Stimulated activated CD4-positive, alpha-beta T cell treated with anti-CD3 and anti-CD28 coated beads, Interleukin-12 subunit alpha, Interleukin-12 subunit beta, amount 100 ng/mL, for 48 hours (primary cell): ENCODE results near the gene LBX1.

ENCODE experiments used
- DNase-seq, 3 donors: peaks; one replicate each; pipeline ENCODE4 v3.0.0-alpha.2; 2020; ENCODE audit warnings: low read depth in 2 of 3, low spot score in 1 of 3

Gene LBX1

DNA sequence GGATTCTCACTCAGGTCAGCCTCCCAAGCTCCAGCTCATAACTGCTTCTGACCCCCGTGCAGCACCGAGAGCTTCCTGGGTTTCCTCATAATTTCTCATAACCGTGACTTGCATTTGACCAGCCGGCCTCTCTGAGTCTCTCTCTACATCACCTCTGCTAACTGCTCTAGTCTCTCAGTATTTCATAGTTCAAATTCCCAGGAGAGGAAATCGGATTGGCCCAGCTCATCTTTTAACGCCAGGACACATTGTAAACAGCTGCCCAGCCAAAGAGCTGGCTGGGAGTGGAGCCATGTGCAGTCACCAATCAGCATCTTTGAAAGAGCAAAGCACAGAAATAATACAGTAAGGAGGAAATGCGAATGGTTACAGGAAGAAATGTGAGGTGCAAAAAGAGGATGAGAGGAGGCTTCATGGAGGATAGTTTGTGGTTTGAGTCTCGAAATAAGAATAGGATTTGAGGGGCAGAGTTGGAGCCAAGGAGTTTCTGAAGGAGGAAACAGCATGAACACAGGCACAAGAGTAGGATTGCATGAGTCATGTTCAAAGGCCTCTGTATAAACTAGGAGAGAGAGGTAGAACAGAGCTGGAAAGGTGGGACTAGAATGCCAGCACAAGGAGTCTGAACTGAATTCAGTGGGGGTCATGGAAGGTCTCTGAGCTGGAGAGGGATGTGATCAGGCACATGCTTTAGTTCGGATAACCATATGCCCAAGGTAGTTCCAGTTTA, 15.2 kb upstream of the LBX1 start:
- no peak for DNase-seq

DNA sequence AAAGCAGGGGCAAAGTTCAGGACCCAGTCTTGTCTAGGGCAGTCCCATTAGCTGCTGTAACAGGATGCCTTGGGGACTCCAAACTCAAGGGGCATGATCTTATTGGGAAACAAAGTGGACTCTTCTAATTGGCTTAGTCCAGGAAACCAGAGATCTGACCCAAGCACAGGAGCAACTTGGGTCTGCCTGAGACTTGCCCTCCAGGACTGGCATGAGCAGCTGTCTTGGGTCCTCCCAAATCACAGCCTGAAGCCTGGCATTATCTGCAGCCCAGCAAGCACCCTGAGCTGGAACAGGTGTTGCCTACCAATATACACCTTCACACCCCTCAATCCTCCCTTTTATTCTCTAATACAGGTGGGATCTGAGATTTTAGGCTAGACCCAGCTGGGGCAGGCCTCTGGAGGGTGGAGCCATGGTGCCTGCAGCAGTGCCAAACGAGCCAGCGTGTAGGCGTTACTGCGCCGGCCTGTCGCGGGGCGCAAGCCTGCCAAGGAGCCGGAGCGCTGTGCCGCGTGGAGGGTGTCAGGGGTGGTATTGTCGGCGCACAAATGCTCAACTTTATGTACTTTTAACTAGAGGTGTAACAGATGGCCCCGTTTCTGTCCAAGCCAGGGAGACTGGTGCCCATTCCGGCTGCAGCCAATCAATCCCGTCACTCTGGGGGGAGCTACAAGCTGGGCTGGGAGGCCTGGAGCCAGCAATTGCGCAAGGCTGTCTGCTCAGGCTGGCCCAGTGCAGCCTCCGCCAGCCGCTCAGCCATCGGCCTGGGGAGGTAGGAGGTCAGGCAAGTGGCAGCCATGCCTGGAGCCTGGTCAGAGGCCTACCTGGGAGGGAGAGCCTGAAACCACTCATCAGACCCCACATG, 12.8 kb upstream of the LBX1 start:
- no peak for DNase-seq

DNA sequence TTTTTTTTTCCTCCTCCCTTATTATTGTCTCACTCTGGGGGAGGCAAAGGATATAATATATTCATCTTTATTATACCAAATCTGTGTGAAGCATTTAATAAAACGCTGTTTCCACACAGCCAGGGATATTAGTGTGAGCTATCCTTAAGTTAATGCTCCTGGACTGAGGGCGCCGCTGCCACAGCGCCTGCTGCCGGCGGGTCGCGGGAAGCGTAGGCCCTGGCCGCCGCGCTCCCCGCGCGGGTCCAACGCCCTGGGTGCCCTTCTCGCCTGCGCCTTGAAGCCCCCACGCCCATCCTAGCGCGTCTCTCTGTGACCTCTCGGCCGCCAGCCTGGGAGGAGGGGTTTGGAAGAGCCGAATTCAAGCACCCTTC, 9.5 kb upstream of the LBX1 start:
- DNase-seq, result no peak

DNA sequence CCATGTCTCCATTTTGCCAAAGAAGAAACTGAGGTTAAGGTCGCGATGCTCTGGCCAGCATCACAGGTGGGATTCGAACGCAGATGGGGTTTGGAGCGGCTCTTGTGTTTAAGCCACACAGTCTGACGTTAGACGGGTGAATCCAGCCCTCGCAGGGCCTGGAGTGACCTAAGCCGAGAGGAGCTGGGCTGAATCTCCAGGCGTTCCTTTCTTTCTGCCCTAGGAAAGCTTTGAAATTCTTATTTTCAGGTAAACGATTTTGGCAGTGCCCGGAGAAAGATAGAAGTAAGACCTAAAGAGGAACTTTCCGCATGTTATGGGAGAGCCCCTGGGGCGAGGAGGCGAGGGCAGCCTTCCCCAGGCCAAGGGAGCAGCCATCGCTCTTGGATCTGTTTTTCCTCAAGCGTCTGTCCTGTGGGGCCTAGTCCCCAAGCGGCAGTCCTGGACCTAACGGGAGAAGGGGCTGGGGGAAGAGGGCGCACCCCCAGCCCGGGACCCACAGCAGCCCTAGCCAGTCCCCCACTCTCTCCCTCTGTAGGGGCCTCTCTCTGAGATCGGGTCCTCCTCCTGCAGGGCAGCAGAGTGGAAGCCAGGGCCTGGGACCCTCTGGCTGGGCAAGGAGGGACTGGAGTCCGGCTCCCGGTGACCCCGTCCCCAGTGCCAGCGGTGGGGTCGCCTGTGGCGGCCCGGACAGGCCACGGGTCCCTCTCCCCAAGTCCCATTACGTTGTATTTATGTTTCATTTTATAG, 8.9 kb upstream of the LBX1 start:
- no peak for DNase-seq

DNA sequence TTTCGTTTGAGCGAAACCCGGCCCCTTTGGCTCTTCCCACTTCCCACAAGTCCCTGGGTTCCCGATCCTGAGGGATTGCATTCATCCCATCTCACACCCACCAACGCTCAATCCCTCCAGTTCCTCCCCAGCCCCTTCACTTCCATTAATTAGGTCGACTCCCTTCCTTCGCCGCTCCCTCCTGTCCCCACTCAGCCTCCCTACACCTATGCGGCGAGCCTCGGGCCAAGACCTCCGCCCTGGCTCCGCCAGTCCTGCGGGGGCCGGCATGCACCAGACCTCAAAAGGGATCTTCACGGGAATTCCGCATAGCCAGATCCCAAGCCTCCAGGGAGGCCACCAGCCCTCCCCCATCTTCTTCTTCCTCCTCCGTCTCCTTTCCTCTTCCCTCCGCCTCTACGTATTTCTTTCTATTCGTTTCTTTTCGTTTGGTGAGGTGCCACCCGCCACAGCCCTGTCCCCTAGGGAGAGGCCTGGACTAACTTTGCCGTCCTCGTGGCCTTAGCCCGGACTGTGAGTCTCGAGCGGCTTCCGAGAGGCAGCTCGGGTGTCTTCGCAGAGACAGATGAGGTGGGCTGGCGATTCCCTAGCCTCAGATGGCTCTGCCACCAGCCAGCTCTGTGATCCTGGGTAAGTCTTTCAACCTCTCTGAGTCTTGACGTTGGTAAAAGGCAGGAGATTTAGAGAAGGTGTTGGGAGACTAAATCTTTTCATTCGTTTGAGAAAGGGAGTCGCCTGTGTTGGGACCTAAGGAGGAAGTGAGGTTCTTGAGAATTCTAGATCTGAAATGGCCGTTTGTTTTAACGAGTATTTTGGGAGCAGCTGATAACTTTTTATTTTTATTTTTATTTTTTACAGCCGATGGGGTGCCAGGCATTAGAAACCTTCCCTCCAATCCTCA, 8.1 kb upstream of the LBX1 start:
- no peak for DNase-seq

DNA sequence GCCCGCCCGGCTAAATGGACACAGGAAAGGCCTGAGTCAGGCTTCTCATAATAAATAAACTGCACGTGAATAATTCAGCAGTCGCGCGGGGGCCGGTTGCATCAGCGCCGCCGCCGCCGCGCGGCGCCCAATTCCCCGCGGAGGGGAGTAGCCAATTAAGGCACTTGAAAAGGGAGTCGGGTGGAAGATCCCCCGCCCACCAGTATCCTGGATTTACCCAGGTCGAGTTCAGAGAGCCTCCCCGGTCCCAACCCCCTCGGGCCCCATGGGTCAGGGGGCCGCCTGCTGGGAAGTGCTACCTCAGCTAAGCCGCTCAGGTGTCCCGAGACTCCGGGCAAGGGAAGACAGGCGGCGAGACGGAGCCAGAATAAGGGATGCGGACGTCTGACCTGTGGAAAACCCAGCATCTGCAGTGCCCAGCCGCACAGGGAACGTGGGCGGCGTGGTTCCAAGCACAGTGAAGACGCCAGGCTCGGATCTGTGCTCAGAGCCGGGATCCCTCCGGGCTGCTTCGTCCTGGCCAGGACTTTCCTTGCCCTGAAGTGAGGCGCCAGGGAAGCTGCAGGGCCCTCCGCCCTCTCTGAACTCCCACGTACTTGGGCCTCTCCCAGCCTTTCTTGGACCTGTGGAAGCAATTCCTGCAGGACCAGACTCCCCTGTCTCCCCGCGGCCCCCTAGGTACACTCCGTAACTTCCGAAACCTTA, 7.3 kb upstream of the LBX1 start:
- no peak for DNase-seq

DNA sequence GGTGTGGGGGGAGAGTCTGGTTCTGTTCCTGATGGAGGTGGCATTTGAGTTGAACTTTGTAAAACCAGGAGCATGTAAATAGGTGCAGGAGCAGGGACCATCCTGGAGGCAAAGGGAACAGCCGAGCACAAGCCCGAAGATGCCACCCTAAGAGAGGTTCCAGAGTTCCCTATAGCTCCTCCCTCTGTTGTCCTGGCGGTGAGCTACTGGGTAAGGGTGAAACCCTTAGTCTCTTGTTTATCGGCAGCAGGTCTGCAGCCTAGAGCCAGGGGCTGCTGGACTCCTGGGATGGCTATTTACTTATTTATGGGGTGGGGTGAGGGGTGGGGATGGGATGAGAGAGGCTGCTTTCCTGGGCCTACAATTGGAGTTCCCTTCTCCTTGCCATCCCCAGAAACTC, 6.5 kb upstream of the LBX1 start:
- DNase-seq, result no peak

DNA sequence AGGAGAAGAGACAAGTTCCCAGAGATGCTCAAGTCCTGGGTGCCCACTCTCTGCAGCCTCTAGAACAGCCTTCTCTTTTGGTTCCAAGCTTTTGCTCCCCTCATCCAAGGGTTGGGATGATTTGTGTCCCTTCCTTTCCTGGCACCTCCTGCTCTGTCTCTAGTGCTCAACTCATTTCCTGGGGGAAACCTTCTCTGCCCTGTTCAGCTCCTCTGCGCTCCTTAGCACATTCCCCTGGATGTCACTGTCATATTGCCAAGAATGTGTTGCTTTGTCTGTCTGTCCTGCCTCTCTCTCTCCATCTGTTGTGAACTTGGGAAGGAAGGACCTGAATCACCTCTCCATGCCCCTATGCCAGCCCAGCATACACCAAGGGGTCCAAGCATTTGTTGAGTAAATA, 5.1 kb upstream of the LBX1 start:
- no peak for DNase-seq

DNA sequence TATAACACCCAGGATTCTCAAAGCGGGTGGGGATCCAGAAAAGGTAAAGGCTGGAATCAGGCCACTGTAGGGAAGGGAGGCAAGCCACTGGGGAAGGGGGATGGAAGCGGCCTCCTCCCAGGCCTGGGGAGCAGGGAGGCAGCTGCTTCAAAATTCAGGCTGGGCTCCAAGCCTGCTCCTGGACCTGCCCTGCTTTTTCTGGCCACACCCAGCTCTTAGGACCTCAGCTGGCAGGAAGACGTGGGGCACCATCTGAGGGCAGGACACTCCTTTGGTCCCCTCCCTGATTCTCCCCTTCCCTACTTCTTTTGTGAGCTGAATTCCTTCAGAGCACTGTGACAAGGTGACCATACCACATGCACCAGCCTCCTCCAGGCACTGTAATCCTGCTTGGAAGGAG, 4.6 kb upstream of the LBX1 start:
- DNase-seq, result no peak

DNA sequence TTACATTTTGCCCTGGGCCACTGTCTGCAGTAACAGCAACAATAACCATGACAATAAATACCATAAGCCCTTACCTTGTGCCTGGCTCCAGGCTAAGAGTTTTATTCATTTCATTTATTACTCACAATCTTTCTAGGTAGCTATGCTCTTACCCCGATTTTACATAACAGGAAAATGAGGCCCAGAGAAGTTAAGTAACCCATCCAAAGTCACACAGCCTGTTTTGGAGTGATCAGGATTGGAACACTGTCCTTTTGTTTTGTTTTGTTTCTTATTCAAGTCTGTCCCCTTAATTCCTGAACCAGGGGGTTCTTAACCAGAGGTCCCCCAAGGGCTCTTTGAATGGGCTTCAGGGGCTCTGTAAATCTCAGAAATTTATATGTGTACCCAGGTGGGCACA, 4.2 kb upstream of the LBX1 start:
- no peak for DNase-seq

DNA sequence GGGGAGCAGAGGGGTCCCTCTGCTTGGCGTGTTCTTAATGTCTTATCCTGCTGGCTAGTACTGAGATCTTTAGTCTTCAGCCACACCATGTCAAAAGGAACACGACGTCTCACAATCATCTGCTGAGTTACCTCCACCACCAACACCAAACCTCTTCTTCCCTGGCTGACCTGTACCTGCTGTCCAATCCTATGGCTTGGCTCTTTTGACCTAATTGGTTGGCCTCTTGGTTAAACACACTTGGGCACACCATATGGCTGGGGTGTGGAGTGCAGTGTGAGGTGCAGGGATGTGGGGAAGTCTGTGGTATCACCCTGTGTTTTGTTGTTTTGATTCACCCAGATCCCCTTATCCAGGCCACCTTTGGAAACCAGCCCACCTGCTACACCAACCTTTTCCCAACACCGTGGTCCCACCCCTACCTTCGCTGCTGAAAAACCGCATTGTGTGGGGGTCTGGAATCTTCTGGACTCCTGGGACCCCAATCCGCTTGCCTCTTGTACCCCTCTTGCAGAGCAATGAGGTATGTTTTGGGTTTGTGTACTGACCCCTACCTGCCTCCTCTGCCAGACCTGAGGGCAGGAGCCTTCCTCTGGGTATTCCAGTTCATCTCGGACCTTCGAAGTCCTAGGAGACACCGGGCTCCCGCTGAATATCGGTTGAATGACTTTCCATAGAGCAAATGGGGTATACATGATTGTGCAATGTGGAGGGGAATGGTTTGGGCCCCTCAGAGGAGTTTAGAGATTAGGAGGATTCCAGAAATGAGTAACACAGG, 2.8 kb upstream of the LBX1 start:
- DNase-seq, result no peak

DNA sequence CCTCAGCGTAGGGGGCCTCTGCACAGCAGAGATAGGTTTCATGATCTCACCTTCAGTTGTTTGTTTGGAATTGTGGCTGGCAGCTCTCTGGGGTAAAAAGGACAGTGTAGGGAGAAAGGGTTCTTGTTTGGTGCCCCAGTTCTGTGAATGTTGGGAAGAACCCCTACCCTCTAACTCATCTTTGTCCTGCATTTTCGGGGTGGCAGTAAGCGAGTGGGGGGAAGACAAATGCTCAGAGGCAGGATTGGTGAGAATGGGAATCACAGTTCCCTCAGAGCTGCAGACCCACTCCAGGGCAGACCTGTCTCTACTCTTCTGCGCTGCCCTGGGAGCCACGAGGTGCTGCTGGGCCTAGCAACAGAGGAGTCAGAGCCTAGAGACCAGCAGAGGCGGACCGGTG, 1.8 kb upstream of the LBX1 start:
- DNase-seq, result no peak

DNA sequence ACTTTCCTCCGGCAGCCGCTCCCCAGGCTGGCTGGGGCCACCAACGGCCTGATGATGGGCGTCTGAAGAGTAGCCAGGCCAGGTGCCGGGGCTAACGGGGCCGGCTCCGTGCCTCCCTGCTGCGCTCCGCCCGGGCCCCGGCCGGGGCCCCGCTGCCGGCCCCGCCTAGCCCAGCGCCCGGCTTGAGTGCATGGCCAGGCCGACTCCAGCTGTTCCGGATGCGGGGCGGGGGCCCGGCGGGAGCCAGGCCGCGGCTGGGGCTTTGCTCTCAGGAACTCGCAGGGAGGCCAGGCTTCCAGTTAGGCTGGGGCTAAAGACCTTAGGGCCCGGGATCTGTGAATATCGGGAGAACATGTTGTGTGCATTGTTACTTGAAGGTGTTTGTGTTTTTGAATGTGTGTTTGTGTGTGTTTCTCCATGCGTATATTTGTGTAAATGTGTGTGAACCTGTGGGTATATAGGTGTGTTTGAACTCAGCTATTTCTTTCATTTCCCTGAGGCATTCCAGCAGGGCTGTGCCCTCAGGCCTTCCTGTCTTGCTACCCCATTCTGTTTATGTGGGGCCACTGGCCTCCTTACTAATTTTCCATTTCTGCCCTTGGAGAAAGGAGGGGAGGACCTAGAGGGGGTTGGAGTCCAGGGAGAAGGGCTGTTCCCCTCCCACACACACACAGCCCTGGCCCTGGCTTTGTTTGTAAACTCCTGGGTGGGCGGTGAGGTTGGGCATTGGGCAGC, 1.1 kb upstream of the LBX1 start:
- no peak for DNase-seq

DNA sequence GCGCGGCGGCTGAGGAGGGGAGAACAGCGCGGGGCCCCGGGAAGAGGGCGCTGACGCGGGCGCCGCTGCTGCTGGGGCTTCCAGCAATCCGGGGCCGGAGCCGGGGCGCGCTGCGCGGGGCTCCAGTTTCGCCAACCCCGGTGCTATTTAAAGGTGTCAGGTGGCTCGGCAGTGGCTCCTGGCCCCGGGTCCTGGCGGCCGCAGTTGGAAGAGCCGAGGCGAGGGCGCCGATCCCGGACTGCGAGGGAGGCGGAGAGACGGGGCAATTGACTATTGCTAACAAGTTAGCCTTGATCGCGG, 347 bp downstream of the LBX1 start:
- DNase-seq, result no peak

DNA sequence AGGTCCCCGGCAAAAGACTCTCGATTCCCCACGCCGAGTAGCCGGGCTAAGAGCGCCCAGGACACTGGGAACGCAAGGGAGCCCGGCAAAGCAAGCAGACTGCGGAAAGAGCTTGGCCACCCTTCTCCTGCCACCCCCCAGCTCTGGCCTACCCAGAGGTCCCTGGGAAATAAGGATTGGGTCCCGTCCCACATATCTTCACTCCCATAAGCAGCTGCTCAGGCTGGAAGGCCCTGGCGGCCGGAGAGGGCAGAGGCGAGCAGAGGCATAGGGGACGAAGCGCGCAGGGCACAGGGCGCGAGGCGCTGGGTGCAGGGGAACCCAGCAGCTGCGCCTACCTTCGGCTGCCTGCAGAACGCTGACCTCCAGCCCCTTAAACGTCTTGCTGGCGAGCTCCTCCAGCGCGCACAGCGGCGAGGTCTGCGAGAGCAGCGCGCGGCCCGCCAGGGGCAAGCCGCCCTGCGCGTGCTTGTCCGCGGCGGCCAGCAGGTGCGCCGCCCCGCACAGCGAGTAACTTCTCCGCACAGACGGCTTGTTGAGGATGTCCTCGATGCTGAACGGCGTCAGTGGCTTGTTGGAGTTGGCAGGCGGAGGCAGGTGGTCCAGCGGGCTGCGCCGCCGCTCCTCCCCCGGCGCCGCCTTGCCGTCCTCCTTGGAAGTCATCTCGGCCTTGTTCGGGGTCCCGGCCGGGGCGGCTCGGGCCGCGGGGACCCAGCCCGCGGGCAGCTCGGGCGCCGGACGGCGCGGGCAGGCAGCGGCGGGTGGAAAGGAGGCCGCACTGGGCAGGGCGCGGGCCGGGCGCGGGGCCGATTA, 904 bp downstream of the LBX1 start:
- DNase-seq, result no peak

DNA sequence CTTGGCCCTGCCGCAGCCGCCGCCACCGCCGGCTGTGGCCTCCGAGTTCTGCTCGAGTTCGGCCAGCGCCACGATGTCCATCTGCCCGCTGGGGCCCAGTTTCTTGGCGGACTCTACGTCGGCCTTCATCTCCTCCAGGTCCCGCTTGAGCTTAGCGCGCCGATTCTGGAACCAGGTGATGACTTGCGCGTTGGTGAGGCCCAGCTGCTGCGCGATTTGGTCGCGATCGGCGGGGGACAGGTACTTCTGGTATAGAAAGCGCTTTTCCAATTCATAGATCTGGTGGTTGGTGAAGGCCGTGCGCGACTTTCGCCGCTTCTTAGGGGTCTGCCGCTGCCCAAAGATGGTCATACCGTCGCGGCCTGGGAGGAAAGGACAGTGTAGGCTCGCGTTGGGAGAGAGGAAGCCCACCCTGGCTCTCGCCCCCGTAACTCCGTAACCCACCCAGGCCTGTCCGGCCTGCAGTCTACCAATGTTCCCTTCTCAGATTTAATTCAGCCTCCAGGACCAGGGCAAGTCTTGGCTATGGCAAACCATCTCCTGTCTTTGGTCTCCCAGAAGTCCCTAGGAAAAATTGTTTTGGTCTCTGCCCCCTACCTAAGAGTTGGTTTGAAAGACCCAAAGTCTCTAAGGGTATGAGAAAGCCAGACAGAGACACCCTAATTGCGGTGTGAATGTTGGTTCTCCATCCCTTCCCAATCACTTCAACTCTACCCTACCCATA, 1.7 kb downstream of the LBX1 start:
- no peak for DNase-seq
